Peyer's patch (tissue), 4 donors: Measurements from ENCODE around the gene NOVA2. TPM values are rescaled to one million over a fixed set of nuclear protein-coding genes. Genes with fewer than 3 reads are reported as not detected.

Experiments used
- DNase-seq, 3 donors: peaks; one replicate each; pipeline ENCODE4 v3.0.0-alpha.2; 2017 to 2019
- H3K27ac ChIP-seq, 4 donors: fragments of 200-600 bp; sonication (generic); one replicate each; pipeline ENCODE4 v1.5.1; 2016 to 2019
- H3K27me3 ChIP-seq, 2 donors: fragments of 200-600 bp; sonication (generic); one replicate each; pipeline ENCODE4 v1.5.1; 2019
- H3K36me3 ChIP-seq, 3 donors: fragments of 200-600 bp; sonication (generic); one replicate each; pipeline ENCODE4 v1.5.1; 2016 to 2019
- H3K4me1 ChIP-seq, 4 donors: fragments of 200-600 bp; sonication (generic); one replicate each; pipeline ENCODE4 v1.5.1; 2016 to 2019
- H3K4me3 ChIP-seq, 4 donors: fragments of 200-600 bp; sonication (generic); 1 replicate in 3 of 4; 2 replicates in 1 of 4; pipeline ENCODE4 v1.5.1; 2016 to 2019; ENCODE audit warnings: mild to moderate bottlenecking in 1 of 4
- H3K9me3 ChIP-seq, 4 donors: fragments of 200-600 bp; sonication (generic); one replicate each; pipeline ENCODE4 v1.5.1; 2016 to 2019; ENCODE audit warnings: mild to moderate bottlenecking in 1 of 4
- CTCF ChIP-seq, 6 experiments: fragments of 450-650 bp in 4 of 6; fragments of 200-600 bp in 2 of 6; sonication (generic) in 1 of 6; IDR thresholded peaks; one replicate each; pipeline ENCODE4 v1.5.1; 2017 to 2019; ENCODE audit warnings: antibody characterized with exemption in 6 of 6, mild to moderate bottlenecking in 3 of 6, moderate library complexity in 1 of 6
- POLR2A ChIP-seq, 2 donors: fragments of 450-650 bp; IDR thresholded peaks; one replicate each; pipeline ENCODE4 v1.5.1; 2017; ENCODE audit warnings: antibody characterized with exemption in 2 of 2, mild to moderate bottlenecking in 2 of 2, moderate library complexity in 2 of 2
- total RNA-seq, 4 donors: library from RNA; depleted of rRNA; stranded (reverse); fragments of >200 nt; gene quantifications; one replicate each; pipeline ENCODE4 v1.1.0, GENCODE V29; 2016

The NOVA2 gene
- total RNA-seq, 4 donors from 2014 or later: 0.53 to 4.1 (median 1.5) TPM

DNA sequence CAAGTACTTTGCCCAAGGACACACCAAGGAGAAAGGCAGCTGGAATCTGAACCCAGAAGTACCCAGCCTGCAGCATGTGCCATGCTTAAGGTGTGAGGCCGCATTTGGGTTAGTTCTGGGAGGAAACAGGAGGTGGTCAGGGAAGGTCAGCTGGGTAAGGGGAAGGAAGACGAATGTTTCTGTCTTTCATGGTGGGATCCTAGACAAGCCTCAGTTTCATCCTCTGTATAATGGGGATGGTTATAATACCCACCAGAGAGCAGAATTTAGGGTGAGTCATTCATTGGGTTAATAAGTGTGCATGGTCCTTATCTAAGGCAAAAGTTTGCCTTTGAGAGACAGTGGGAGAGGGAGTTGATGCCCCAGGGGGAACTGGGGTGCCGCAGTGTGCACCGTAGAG lies 25.2 kb upstream of the NOVA2 start:
- Histone ChIP-seq H3K36me3 (no peaks in the 10 kb centered on the region), H3K27ac (no peak overlapping the region), H3K4me3 (no peak overlapping the region), H3K27me3 (no peaks in the 10 kb centered on the region), H3K4me1 (peaks cover 0 to 18% (median 8%) of the 10 kb centered on the region in 4 donors), H3K9me3 (no peaks in the 10 kb centered on the region)
- DNase-seq: no peak
- no peak for TF ChIP-seq POLR2A (IDR thresholded peaks at IDR 0.05)

- Histone ChIP-seq H3K9me3 (no peaks in the 10 kb centered on the region), H3K4me1 (peaks cover 0 to 18% (median 8%) of the 10 kb centered on the region in 4 donors), H3K36me3 (no peaks in the 10 kb centered on the region), H3K27ac (no peak overlapping the region), H3K27me3 (no peaks in the 10 kb centered on the region), H3K4me3 (no peak overlapping the region)
- no peak for DNase-seq
- TF ChIP-seq CTCF (IDR thresholded peaks at IDR 0.05) (no peak), POLR2A (IDR thresholded peaks at IDR 0.05) (no peak)
These were observed 23.3 kb upstream of the NOVA2 start for GRCh38 chr19:45996933-45997332.

GRCh38 chr19:45995715-45996385 lies 22.2 kb upstream of the NOVA2 start:
- TF ChIP-seq POLR2A (IDR thresholded peaks at IDR 0.05) (no peak), CTCF (IDR thresholded peaks at IDR 0.05) (no peak)
- Histone ChIP-seq H3K4me1 (peaks cover 0 to 15% (median 7%) of the 10 kb centered on the region in 4 donors), H3K27ac (peak overlapping the region; percentile 65 to 82 (median 78)), H3K4me3 (peak overlapping the region; percentile 63 to 79 (median 68)), H3K36me3 (no peaks in the 10 kb centered on the region), H3K9me3 (no peaks in the 10 kb centered on the region), H3K27me3 (no peaks in the 10 kb centered on the region)
- no peak for DNase-seq

- TF ChIP-seq CTCF (IDR thresholded peaks at IDR 0.05) (no peak), POLR2A (IDR thresholded peaks at IDR 0.05) (peak; percentile 75 to 91)
- H3K9me3 ChIP-seq: no peaks in the 10 kb centered on the region
These were observed 21.5 kb upstream of the NOVA2 start, which contains the start of gene CCDC61 for GRCh38 chr19:45994998-45995714. TSS of gene CCDC61 (plus strand) at chr19:45995467. CDS start at chr19:46003019, 7,552 bp downstream.

DNA sequence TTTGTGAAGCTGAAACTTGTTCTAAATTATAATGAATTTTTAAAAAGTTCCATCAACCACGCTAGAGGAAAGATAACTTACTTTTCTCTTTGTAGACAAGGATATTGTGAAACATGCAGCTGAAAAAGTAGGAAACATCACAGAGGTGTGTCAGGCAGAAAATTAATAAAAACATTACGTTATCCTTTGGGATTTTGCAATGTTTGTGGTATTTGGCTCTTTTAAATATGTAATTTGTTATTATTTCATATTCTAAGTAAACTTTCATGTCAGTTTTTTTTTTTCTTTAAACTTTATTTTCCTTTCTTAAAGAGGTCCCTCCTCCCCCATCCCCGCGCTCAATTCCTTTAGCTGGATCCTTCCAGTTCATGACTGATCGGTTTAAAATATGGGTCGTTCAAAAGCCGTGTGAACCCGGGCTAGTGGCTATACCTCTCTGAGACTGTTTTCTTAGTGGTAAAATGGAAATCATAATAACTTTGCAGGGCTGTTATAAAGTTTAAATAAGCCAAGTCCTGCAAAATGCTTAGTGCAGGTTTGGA lies 20.9 kb upstream of the NOVA2 start:
- H3K4me1 ChIP-seq: peaks cover 0 to 6% (median 0%) of the 10 kb centered on the region in 4 donors
- no peaks in the 10 kb centered on the region for H3K9me3 ChIP-seq
- no peaks in the 10 kb centered on the region for H3K36me3 ChIP-seq
- no peak for DNase-seq
- peak overlapping the region; percentile 36 to 68 (median 63) for H3K4me3 ChIP-seq
- H3K27ac ChIP-seq: peak overlapping the region in 1 of 4 donors; percentile 45
- TF ChIP-seq POLR2A (IDR thresholded peaks at IDR 0.05) (no peak), CTCF (IDR thresholded peaks at IDR 0.05) (no peak)
- H3K27me3 ChIP-seq: no peaks in the 10 kb centered on the region

More at GRCh38 chr19:45994998-45995714, 21.5 kb upstream of the NOVA2 start, which contains the start of gene CCDC61:
- Histone ChIP-seq H3K4me3 (peak within 1 kb of the TSS; percentile 63 to 79 (median 68)), H3K4me1 (peaks cover 0 to 8% (median 2%) of the 10 kb centered on the region in 4 donors), H3K36me3 (no peaks in the 10 kb centered on the region), H3K27me3 (no peaks in the 10 kb centered on the region), H3K27ac (peak within 1 kb of the TSS; percentile 65 to 82 (median 78))
- DNase-seq: peak; percentile 96 to 98 (median 97)
